HepG2 (cell line): ENCODE measurements around the gene PARN. TPM values are rescaled to one million over a fixed set of nuclear protein-coding genes. Genes with fewer than 3 reads are reported as not detected.

Source experiments
- AHR ChIP-seq: IDR thresholded peaks from 2 replicates; pipeline ENCODE4 v1.6.1; 2018; ENCODE audit warnings: missing genetic modification reagents, missing compliant biosample characterization
- CEBPB ChIP-seq: IDR thresholded peaks from 2 replicates; pipeline ENCODE4 v1.6.1; 2011; ENCODE audit warnings: low read depth, low read length, improper control_type of control experiment, borderline replicate concordance
- CREB1 ChIP-seq, 2 experiments: fragments of 450-650 bp in 1 of 2; IDR thresholded peaks; 2 replicates each; pipeline ENCODE4 v1.6.1; 2016 to 2017; ENCODE audit warnings: control low read depth in 1 of 2, mild to moderate bottlenecking in 1 of 2, missing compliant biosample characterization in 1 of 2, missing genetic modification characterization in 1 of 2
- GLI4 ChIP-seq: sonication (generic); formaldehyde crosslinking; IDR thresholded peaks from 2 replicates; pipeline ENCODE4 v1.5.1; 2020; ENCODE audit warnings: missing genetic modification reagents, mild to moderate bottlenecking, moderate library complexity, borderline replicate concordance
- HDAC1 ChIP-seq: sonication (generic); formaldehyde crosslinking; IDR thresholded peaks from 2 replicates; pipeline ENCODE4 v1.5.1; 2020; ENCODE audit warnings: mild to moderate bottlenecking, missing genetic modification reagents
- JUN ChIP-seq: sonication (generic); formaldehyde crosslinking; IDR thresholded peaks from 2 replicates; pipeline ENCODE4 v1.4.0; 2020; ENCODE audit warnings: mild to moderate bottlenecking, missing genetic modification reagents
- KLF16 ChIP-seq, 2 experiments: sonication (generic) in 1 of 2; formaldehyde crosslinking in 1 of 2; IDR thresholded peaks; 2 replicates each; pipeline versions ENCODE4 v1.6.1 to v1.8.0; 2016 to 2023; ENCODE audit warnings: missing genetic modification reagents in 2 of 2, missing compliant biosample characterization in 1 of 2
- NR1H2 ChIP-seq: sonication (generic); formaldehyde crosslinking; IDR thresholded peaks from 2 replicates; pipeline ENCODE4 v1.8.1; 2022; ENCODE audit warnings: low read depth, missing genetic modification reagents, borderline replicate concordance
- PHF5A ChIP-seq: IDR thresholded peaks from one replicate; pipeline ENCODE4 v1.6.1; 2018; ENCODE audit warnings: low read depth, missing genetic modification reagents; ENCODE audit not compliant: unreplicated experiment
- RFX3 ChIP-seq: IDR thresholded peaks from 2 replicates; pipeline ENCODE4 v1.6.1; 2016; ENCODE audit warnings: missing biosample characterization, missing genetic modification reagents
- RORA ChIP-seq: sonication (generic); formaldehyde crosslinking; IDR thresholded peaks from 2 replicates; pipeline ENCODE4 v1.5.0; 2020; ENCODE audit warnings: mild to moderate bottlenecking, missing genetic modification reagents, moderate library complexity
- SAP130 ChIP-seq: IDR thresholded peaks from 2 replicates; pipeline ENCODE4 v1.6.1; 2016; ENCODE audit warnings: low read depth
- SP4 ChIP-seq: sonication (generic); formaldehyde crosslinking; IDR thresholded peaks from 2 replicates; pipeline ENCODE4 v1.8.1; 2023; ENCODE audit warnings: mild to moderate bottlenecking, missing genetic modification reagents
- TSC22D2 ChIP-seq: sonication (generic); formaldehyde crosslinking; IDR thresholded peaks from 2 replicates; pipeline ENCODE4 v1.5.1; 2020; ENCODE audit warnings: missing genetic modification reagents, mild to moderate bottlenecking, borderline replicate concordance
- ZBTB38 ChIP-seq: sonication (generic); formaldehyde crosslinking; IDR thresholded peaks from 2 replicates; pipeline ENCODE4 v1.5.1; 2020; ENCODE audit warnings: mild to moderate bottlenecking, missing genetic modification reagents
- ZFAT ChIP-seq: sonication (generic); formaldehyde crosslinking; conservative IDR thresholded peaks from 2 replicates; pipeline ENCODE4 v1.8.1; 2023; ENCODE audit warnings: missing genetic modification reagents, inconsistent platforms
- ZFP62 ChIP-seq: sonication (generic); formaldehyde crosslinking; IDR thresholded peaks from 2 replicates; pipeline ENCODE4 v1.4.0; 2020; ENCODE audit warnings: missing genetic modification reagents
- ZNF17 ChIP-seq: sonication (generic); formaldehyde crosslinking; IDR thresholded peaks from 2 replicates; pipeline ENCODE4 v1.5.0; 2020; ENCODE audit warnings: mild to moderate bottlenecking, missing genetic modification reagents
- ZNF484 ChIP-seq: sonication (generic); formaldehyde crosslinking; IDR thresholded peaks from 2 replicates; pipeline ENCODE4 v1.5.1; 2020; ENCODE audit warnings: mild to moderate bottlenecking, low read depth, missing genetic modification reagents, borderline replicate concordance
- ZNF746 ChIP-seq: sonication (generic); formaldehyde crosslinking; IDR thresholded peaks from 2 replicates; pipeline ENCODE4 v1.8.0; 2022; ENCODE audit warnings: mild to moderate bottlenecking, missing genetic modification reagents
- polyA plus RNA-seq, 8 experiments: library from polyadenylated mRNA; depleted of rRNA in 3 of 8; stranded (reverse) in 7 of 8; unstranded in 1 of 8; fragments of >200 nt; fragmentation: Illumina TruSeq in 4 of 8; extraction: Trizol in 4 of 8; gene quantifications; 2 replicates each; pipeline versions ENCODE4 v1.2.1 to v1.2.3, GENCODE V29; 2011 to 2016; ENCODE audit warnings: low read depth in 4 of 8, missing spikeins in 1 of 8, mixed read lengths in 1 of 8; ENCODE audit not compliant: insufficient read depth in 1 of 8
- total RNA-seq, 5 experiments: library from RNA; depleted of rRNA; stranded (reverse); fragments of >200 nt; fragmentation: Illumina TruSeq; extraction: Trizol; gene quantifications; 2 replicates each; pipeline ENCODE4 v1.2.3, GENCODE V29; 2016; ENCODE audit warnings: low read depth in 1 of 5
- TF ChIP-seq, protein P1 (sequence below): sonication (generic); formaldehyde crosslinking; IDR thresholded peaks from 2 replicates; pipeline ENCODE4 v1.8.1; 2023; ENCODE audit warnings: mild to moderate bottlenecking, moderate library complexity, missing genetic modification reagents
- TF ChIP-seq, protein P2 (sequence below): sonication (generic); formaldehyde crosslinking; IDR thresholded peaks from 2 replicates; pipeline ENCODE4 v1.9.0; 2021; ENCODE audit warnings: missing genetic modification reagents, borderline replicate concordance
- TF ChIP-seq, protein P3 (sequence below), 2 experiments: sonication (generic) in 1 of 2; formaldehyde crosslinking in 1 of 2; IDR thresholded peaks; 2 replicates each; pipeline versions ENCODE4 v1.4.0 to v1.6.1; 2016 to 2020; ENCODE audit warnings: borderline replicate concordance in 1 of 2, low read depth in 1 of 2, mild to moderate bottlenecking in 1 of 2, missing genetic modification reagents in 1 of 2

PARN gene
- total and polyA plus RNA-seq, 2 of the 13 experiments (the other 11 are each of a cell fraction or from before 2014, with no cell fraction given) = 13.3 to 47.6 TPM

DNA sequence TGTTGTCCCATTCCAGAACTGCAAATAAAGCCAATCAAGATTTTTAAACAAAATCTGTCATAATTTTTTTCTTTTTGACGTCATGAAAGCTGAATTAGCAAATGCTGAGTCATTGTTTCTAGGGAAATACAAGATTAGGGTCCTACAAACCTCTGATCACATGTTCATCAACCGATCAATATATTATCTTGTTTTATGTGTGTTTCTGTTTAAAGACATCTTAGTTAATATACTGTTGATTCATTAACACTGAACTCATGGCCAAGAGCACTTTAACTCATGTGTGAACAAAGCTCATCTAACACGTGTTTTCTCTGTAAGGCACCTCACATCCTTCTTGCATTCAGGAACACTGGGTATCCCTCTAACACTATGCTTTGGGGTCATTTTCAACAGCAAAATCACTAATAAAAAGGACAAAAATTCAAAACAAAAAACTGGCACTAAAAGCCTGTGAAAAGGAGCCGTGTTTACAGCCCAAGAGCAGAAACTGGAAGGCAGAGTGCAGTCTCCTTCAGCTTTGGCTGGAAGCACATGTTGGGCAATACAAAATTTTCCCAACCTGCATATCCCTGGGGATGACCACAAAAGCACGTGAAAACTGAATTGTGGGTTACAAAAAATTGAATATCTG is 102.5 kb downstream of the PARN start (continued):
- TF ChIP-seq, protein P1, sequence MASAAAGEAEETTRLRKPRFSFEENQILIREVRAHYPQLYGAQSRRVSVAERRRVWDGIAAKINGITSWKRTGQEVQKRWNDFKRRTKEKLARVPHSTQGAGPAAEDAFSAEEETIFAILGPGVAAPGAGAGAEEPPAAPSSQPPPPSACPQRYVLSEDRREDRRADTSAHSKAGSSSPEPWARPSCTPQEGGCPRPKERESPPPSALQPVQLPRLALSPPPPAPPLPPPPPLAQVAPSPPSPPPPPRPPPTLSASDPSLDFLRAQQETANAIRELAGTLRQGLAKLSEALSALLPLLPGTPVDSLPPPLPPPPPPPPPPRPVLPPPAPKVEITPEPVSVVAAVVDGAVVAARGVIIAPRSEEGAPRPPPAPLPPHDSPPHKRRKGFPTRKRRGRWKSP (CRISPR knock-in tag) = no peak
- no peak for TF ChIP-seq JUN (CRISPR knock-in tag)
- TF ChIP-seq RFX3 (CRISPR knock-in tag) = no peak
- no peak for TF ChIP-seq SP4
- TF ChIP-seq ZFAT (CRISPR knock-in tag) = no peak
- TF ChIP-seq GLI4 (CRISPR knock-in tag) = no peak
- TF ChIP-seq ZBTB38 (CRISPR knock-in tag) = no peak
- peak; percentile 87 for TF ChIP-seq CEBPB
- peak; percentile 82 for TF ChIP-seq CREB1 (IDR thresholded peaks at IDR 0.05)
- TF ChIP-seq CREB1 (CRISPR knock-in tag; IDR thresholded peaks at IDR 0.05) = peak; percentile 62
- TF ChIP-seq ZNF484 (CRISPR knock-in tag) = no peak
- 0 out of 2 replicates have a peak, but pooled peaks have one; percentile 9 for TF ChIP-seq SAP130 (CRISPR knock-in tag)
- TF ChIP-seq HDAC1 (CRISPR knock-in tag) = no peak
- no peak for TF ChIP-seq KLF16 (CRISPR knock-in tag; IDR thresholded peaks at IDR 0.05)
- no peak for TF ChIP-seq RORA (CRISPR knock-in tag)
- no peak for TF ChIP-seq NR1H2 (CRISPR knock-in tag)
- no peak for TF ChIP-seq TSC22D2 (CRISPR knock-in tag)
- no peak for TF ChIP-seq ZFP62 (CRISPR knock-in tag)
- TF ChIP-seq ZNF17 (CRISPR knock-in tag) = no peak
- TF ChIP-seq, protein P2, sequence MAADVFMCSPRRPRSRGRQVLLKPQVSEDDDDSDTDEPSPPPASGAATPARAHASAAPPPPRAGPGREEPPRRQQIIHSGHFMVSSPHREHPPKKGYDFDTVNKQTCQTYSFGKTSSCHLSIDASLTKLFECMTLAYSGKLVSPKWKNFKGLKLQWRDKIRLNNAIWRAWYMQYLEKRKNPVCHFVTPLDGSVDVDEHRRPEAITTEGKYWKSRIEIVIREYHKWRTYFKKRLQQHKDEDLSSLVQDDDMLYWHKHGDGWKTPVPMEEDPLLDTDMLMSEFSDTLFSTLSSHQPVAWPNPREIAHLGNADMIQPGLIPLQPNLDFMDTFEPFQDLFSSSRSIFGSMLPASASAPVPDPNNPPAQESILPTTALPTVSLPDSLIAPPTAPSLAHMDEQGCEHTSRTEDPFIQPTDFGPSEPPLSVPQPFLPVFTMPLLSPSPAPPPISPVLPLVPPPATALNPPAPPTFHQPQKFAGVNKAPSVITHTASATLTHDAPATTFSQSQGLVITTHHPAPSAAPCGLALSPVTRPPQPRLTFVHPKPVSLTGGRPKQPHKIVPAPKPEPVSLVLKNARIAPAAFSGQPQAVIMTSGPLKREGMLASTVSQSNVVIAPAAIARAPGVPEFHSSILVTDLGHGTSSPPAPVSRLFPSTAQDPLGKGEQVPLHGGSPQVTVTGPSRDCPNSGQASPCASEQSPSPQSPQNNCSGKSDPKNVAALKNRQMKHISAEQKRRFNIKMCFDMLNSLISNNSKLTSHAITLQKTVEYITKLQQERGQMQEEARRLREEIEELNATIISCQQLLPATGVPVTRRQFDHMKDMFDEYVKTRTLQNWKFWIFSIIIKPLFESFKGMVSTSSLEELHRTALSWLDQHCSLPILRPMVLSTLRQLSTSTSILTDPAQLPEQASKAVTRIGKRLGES = 0 out of 2 replicates have a peak, but pooled peaks have one; percentile 36
- no peak for TF ChIP-seq ZNF746
- no peak for TF ChIP-seq AHR (CRISPR knock-in tag)
- TF ChIP-seq, protein P3, sequence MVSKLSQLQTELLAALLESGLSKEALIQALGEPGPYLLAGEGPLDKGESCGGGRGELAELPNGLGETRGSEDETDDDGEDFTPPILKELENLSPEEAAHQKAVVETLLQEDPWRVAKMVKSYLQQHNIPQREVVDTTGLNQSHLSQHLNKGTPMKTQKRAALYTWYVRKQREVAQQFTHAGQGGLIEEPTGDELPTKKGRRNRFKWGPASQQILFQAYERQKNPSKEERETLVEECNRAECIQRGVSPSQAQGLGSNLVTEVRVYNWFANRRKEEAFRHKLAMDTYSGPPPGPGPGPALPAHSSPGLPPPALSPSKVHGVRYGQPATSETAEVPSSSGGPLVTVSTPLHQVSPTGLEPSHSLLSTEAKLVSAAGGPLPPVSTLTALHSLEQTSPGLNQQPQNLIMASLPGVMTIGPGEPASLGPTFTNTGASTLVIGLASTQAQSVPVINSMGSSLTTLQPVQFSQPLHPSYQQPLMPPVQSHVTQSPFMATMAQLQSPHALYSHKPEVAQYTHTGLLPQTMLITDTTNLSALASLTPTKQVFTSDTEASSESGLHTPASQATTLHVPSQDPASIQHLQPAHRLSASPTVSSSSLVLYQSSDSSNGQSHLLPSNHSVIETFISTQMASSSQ (IDR thresholded peaks at IDR 0.05; ENCODE audit: low read depth) = no peak
- TF ChIP-seq, protein P3 (CRISPR knock-in tag; IDR thresholded peaks at IDR 0.05; ENCODE audit: borderline replicate concordance) = no peak
- TF ChIP-seq PHF5A (CRISPR knock-in tag) = no peak
